ENCODE measurements around the gene COLEC12.

Gene COLEC12

GRCh38 chr18:446941-447560, 53.5 kb downstream of the COLEC12 start:
- DNase-seq (ENCODE audit: low spot score), result no peak

GRCh38 chr18:445055-445454, 55.4 kb downstream of the COLEC12 start:
- no peak for DNase-seq (ENCODE audit: low spot score)

DNA sequence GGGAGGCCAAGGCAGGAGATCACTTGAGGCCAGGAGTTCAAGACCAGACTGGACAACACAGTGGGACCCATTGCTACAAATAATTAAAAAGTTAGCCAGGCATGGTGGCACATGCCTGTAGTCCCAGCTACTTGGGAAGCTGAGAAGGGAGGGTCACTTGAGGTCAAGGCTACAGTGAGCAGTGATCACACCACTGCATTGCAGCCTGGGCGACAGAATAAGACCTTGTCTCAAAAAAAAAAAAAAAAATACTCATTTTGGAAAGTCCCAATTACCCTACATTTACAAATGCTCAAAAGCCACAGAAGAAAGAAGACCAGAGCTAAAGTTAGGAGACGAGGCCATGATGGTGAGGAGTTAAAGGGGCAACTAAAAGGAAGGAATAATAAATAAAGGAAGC, 61.9 kb downstream of the COLEC12 start:
- DNase-seq (ENCODE audit: low spot score), result no peak

DNA sequence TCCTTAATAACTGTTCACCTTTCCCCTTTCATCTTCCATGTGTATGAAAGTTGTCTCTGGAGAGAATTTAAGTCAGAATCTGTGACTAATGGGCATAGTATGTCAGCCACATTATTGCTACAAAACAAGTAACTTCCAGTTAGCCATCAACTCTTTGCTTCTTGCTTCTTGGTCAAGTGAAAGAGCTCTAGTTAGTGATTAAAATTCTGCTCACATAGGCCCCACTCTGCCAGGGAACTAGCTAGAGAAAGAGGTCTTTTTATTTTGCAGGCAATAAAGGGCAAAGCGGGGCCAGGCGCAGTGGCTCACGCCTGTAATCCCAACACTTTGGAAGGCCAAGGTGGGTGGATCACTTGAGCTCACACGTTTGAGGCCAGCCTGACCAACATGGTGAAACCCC, 64.6 kb downstream of the COLEC12 start:
- DNase-seq (ENCODE audit: low spot score), result peak; percentile 87

- no peak for DNase-seq (ENCODE audit: low spot score)
These were observed 66.1 kb downstream of the COLEC12 start for GRCh38 chr18:434410-434809.

GRCh38 chr18:433960-434359, 66.5 kb downstream of the COLEC12 start:
- no peak for DNase-seq (ENCODE audit: low spot score)

DNA sequence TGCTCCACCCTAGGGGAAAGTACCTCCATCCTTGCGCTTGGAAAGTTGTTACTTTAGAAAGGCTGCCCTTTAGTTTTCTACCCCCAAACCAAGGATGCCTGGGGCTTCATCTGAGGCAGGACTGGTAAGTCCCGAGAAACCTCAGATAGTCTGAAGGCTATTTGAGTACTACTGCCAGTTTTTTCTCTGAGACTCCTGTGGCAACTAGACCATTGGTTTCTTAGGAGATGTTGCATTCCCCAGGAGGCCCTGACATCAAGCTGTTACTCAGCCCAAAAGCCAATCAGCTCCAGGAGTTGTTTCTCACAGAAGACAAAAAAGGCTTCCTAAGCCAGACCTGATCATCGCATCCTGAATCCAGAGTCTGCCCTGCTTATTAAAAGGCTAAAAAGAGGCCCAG, 67.2 kb downstream of the COLEC12 start:
- DNase-seq (ENCODE audit: low spot score), result no peak

DNA sequence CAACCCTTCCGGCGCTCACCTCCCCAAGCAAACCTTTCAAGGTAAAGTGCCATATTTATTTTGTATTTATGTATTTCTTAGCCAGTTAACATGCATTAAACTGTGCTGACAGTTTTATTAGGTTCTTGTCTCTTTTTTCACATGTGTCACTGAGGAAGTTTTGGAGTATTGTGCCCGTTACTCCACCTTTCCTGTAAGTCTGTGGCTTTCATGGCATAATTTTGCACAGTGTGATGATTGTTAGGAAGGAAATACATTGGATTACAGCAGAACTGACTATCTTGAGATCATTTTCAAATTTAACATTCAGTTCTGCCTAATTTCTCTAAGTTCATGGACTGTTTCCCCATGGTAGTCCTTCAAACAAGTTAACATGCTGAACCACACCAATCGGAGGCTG, 67.7 kb downstream of the COLEC12 start:
- no peak for DNase-seq (ENCODE audit: low spot score)

DNA sequence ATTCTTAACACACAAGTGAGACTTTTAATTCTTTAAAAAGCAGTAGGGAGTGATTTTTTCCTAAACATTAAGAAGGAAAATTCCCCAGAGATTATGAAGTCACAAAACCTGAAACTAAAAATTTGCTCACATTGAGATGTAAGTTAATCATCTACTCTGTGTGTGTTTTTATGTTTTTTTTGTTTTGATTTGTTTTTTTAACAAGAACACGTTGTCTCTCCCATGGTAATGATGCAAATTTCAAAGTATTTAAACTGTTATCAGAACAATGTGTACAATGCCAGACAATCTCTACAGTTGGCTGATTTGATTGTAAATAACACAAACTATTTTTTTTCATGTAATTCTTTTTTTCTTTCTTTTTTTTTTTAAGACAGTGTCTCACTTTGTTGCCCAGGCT, 71.5 kb downstream of the COLEC12 start:
- no peak for DNase-seq (ENCODE audit: low spot score)

DNA sequence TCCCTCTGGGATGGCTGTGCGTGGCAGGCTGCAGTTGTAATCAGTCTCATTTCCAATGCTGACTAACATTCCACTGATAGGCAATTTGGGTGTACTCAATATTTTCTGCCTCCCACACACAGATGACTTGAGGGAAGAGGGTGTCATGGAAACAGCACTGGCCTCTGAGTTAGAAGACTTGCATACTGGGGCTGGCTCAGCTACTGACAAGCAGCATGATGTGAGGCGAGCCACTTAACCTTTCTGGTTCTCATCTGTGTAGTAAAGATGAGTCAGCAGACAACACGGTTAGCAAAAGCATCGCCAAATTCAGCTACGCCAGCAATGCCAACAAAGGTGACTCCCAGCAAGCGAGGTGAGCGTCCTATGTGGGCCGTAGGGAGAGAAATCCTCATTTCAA, 73.5 kb downstream of the COLEC12 start:
- DNase-seq (ENCODE audit: low spot score), result no peak

GRCh38 chr18:425106-425745, 75.3 kb downstream of the COLEC12 start:
- DNase-seq (ENCODE audit: low spot score), result no peak

DNA sequence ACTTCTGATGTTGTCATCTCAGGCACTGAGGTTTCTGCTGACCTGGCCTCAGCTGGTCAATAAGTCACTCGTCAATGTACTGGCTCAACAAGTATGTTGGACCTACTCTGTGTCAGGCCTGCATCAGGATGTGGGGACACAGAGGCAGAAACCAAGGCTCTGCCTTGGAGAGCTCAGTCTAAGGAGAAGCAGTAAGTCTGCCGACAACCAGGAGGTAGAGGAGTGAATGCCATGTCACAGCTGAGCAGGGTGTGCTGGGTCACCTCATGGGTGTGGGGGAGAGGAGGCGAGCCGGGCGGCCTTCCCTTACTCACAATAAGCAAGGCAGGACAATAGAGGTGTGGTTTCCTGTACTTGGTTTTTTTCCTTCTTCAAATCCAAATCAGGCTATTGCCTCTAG, 75.8 kb downstream of the COLEC12 start:
- no peak for DNase-seq (ENCODE audit: low spot score)

DNA sequence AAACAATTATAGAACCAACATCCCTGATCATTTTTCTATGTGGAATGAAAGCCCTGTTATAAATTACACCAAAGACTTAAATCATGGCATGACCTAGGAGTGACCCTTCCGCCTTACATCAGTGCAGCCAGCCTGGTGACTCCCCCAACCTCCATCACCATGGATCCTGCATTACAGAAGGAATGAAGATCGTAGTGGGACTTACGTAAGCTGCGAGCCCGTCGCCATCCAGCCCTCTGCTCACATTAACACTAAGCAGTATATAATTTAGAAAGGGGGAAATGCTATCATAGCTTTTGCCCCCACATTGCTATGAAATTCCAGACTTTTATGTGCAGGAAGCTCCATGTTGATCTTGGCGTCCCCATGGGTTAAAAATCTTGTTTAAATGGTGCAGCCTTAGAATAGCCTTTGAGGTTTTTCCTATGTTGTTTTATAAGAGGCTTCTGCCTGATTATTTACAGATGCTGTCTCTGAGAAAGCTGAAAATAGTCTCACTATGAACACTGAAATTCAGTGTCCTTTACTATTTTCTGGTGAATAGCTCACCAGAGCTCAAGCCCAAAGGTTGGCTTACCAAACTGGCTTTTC, 76.3 kb downstream of the COLEC12 start:
- DNase-seq (ENCODE audit: low spot score), result no peak

GRCh38 chr18:422966-423365, 77.5 kb downstream of the COLEC12 start:
- no peak for DNase-seq (ENCODE audit: low spot score)

DNA sequence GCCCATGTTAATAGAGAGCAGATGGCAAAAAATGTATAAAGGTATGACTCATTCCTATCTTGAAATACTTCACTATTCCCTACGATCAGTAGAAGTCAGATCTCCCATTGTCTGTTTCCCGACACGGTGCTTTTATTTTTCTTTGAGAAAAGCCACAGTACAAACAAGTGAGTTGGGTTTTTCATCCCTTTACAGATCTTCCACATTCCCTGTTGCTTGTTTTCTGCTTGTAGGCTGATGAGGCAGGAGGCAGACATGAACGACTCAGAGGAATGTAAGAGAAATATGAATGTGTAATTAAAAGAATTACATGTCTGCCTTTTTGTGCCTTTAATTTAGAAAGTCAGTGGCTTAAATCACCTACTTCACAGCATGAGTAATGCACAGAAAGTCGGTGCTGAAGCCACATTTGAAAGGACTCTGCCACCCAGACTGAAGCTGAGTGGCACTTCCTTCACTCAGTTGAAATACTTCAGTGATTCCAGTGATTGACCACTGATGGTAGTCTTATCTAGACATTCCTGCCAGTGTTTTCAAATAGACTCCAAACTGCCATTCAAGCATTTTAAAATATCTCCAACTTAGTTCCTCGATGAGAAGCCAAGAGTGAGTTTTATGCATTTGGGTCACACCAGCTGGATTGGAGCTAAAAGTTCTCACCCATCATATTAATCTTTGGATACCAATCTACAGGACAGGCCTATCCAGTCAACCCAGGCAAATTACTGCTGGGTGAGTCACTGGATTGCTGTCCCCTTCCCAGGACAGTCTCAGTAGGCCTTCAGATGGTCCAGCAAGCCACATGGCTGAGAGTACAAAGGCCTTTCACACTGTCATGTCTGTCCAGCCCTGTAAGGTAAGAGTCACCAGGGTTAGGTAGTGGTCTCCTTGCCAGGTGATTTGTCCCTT, 79.0 kb downstream of the COLEC12 start:
- no peak for DNase-seq (ENCODE audit: low spot score)

DNA sequence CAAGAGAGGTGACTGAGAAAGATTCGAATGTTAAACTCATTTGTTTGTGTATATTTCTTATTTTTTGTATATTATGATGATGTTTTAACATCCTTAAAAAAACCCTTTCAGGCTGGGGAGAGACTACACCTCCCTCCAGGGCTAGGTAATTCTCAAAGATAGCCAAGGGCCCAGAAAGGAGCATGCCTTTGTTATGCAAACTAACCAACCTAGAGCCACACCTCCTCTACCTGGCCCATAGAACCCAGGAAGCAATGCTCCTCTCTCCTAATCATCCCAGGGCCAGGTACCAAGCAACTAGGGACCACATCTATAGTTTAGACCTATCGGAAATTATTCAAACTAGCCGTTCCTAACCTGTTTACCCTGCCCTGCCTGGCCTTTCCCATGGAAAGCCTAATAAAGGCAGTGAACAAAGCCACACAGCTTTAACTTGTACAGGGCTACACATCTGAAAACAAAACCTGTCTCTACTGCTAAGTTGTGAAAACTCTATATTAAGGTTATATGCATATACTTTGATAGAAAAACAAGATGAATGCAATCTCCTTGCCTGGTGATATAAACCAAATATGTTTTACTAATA, 79.7 kb downstream of the COLEC12 start:
- no peak for DNase-seq (ENCODE audit: low spot score)

- DNase-seq (ENCODE audit: low spot score), result no peak
These were observed 80.8 kb downstream of the COLEC12 start for GRCh38 chr18:419541-420175.

DNA sequence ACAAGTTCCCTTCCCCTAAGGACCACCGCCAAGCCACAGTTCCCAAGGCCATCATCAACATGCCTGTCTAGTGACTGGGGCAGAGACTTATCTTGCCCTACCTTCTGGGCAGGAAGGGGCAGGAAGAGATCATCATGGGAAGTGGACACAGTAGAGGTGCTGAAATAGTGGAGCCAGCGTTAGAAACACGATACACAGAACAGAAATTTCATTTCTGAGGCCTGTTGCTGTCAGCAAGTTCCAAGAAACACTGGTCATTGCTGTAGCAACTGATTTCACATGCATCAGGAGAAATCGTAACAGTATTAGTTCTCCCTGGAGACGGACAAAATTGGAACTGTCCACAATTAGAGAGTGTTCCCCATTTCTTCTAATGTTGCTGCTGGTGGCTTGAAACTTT, 83.0 kb downstream of the COLEC12 start:
- no peak for DNase-seq (ENCODE audit: low spot score)

DNA sequence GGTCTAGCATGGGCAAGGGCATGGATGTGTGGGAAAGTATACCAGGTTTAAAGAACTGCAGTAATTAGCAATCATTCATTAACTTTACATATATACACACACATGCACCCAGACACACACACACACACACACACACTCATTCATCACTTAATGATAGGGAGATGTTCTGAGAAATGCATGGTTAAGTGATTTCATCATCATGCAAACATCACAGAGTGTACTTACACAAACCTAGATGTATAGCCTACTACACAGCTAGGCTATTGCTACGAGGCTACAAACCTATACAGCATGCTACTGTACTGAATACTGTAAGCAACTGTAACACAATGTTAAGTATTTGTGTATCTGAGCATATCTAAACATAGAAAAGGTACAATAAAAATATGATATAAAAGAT, 83.6 kb downstream of the COLEC12 start:
- no peak for DNase-seq (ENCODE audit: low spot score)

DNA sequence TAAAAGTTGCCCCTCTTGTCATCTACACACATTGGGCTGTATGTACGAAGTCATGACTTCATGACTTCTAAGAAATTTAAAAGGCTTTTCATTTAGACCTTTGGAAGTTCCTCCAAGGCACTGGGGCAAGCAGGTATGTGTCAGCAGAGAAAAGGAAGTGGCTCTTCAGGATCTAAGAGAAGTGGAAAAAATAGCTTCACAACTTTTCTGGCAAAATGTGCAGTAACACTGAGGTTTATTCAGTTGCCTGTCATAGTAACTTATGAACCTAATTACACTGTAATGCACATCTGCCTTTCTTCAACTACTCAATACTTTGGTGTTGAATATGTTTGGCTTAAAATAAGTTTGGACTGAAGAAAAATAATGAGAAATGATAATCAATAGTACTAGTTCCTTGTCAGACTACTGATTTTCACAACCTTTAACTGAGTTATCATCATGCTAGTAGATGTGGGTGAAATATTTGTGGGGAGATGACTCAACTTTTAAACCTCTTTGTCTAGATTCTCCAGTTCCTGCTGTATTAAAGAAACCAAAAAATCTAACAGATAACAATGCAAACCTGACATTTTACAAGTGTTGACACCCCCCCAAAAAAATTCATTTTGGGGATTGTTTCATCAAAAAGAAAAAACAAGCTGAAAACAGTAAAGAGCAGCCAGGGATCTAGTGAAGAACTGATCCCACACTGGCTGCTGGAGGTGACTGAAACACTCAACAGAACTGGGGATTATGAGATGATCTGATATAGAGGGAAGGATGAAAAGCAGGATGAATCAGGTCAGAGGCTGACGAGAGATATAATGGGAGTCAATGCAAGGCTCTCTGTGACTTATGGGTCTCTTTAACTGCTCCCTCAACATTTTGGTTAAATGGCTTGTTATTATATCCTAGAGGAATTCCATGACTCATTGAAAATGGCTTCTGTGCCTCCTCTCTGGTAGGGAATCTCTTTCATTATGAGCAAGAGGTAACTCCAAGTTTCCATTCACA, 84.6 kb downstream of the COLEC12 start:
- DNase-seq (ENCODE audit: low spot score), result no peak

- DNase-seq (ENCODE audit: low spot score), result no peak
These were observed 85.5 kb downstream of the COLEC12 start for GRCh38 chr18:415047-415446.

Measured in putamen (tissue), 1 donor.